Activated CD8-positive, alpha-beta memory T cell treated with anti-CD3 and anti-CD28 coated beads for 1 hour (primary cell): ENCODE measurements around the gene CLHC1.
"Not testable (repeated sequence)": the region's sequence is repeated elsewhere in the genome, so short reads cannot be mapped to it uniquely, and the experiment has no call there.

Source experiments
- DNase-seq, 2 donors: peaks; one replicate each; pipeline ENCODE4 v3.0.0-alpha.2; 2020; ENCODE audit warnings: low read depth in 1 of 2; ENCODE audit errors: extremely low read depth in 1 of 2

The CLHC1 gene

DNA sequence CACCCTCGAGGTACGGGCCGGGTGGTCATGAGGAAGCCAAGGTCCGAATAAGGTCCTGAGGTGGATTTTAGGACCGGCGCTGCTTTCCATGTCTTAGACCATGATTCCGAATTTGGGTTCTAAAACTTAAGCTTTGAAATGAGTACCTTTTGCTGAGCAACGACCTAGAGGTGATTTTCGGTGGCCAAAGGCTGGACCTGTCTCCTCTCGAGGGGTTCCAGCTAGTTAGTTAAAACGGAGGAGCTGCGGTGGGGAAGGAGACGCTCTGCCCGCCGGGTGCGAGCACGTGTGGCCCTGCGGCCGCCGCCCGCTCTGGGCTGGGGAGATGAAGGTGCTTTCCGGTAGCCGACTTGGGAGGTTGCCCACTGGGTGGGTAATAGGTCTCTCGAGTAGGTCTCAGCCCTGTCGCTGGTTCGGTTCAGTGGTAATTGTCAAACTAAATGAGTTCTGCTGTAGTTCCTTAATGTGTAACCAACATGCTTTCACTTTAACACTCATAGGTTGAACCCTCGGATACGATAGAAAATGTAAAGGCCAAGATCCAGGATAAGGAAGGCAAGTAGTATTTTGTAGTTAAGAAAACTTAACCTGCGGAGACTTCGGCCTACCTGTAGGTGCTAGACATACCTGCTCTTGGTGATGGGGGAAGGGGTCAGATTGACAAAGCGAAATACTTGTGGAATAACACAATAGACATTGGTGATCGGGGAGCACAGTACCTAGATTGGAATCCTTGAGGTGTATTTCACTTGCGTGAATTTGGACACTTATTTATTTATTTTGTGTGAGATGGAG is 967 bp upstream of the CLHC1 start:
- DNase-seq, result peak in 1 of 2 donors; percentile 26

DNA sequence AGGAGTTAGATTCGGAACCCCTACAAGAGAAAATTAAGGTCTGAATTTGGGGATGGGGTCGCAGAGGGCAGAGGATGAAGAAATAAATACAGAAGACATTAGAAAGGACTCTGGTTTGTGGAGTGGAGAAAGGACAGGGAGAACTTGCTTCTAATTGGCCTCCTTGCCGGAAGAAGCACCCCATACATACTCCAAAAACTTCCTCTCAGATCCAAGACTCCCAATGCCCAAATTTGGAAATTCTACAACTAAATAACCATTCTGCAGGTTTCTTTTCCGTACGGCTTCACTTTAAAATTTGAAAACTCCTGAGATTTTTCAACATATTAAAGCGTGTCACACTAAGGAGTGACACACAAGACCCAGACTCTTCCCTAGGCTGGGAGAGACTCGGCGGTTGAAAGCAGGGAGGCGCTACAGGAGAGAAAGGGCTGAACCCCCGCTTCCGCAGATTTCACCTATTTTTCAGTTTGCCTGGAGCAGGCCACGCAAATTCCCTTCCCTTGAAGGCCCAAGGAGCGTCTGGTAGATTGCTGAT is 478 bp downstream of the CLHC1 start:
- no peak for DNase-seq

DNA sequence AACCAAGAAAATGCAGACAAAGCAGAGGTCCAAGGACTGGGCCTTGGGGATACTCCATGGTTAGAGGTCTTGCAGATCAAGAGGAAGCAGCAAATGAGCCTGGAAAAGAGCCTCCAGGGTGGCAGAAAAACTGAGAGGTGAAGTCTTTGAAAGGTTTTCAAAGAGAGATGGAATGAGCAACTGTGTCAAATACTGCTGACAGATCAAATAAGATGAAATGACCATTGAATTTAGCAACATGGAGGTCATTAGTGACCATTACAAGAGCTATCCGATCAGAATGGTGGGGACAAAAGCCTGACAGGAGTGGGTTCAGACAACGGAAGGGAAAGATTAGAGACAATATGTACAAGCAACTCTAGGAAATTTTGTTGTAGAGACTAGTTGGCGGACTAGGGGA is 1.5 kb downstream of the CLHC1 start:
- no peak for DNase-seq

DNA sequence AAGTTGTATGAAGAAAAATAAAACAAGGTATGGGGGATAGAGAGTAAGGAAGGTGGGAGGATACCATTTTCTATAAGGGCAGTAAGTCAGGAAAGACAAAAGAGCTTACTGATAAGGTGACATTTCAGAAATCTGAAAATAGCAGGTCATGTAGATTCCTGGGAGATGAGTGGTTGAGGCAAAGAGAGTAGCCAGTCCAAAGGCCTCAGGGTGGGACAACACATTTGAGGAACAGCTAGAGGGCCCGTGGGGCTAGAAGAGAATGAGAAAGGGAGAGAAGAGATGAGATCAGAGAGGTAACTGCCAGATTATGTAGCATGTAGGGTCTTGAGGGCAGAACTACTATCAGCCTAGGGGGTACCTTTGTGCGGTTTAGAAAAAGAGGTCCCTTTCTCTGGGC is 2.9 kb downstream of the CLHC1 start:
- DNase-seq, result no peak

DNA sequence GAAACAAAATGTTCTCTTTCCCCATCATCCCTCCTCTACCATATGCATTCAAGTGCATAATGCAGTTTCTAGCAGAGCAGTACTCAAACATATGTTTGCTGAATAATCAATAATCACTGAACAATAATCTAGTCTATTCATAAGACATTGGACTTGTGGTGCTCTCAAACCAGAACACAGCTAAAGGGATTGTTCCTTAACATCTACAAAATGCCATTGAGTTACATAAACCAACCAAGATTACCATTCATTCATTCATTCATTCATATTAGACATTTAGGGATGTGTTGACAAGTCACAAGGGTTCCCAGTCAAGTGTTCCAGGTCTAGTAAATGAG is 3.9 kb downstream of the CLHC1 start:
- no peak for DNase-seq

DNA sequence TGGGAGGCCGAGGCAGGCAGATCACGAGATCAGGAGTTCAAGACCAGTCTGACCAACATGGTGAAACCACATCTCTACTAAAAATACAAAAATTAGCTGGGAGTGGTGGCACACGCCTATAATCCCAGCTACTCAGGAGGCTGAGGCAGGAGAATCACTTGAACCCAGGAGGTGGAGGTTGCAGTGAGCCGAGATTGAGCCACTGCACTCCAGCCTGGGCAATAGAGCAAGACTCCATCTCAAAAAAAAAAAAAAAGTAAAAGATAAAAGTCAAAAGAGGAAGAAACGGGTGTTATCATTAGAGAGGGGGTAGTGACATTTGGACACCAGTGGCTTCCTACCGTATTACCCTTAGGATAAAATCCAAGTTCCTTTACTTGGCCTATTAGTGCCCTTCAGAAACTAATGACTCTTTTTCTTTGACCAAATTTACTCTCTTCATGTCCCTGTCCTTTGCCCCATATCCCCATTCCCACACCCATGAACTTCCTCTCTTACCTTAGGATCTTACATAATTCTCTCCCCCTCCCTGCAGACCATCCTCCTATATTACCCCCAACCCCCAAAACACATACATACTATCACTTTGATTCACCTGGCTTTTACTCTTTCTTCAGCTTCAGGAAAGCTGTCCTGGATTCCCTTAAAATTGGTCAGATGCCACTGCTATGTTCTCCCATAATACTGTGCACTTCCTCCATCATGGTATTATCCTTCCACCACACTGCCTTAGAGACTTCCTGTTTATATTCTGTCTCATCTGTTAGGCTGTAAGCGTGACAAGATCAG is 4.5 kb downstream of the CLHC1 start:
- DNase-seq, result not testable (repeated sequence)

DNA sequence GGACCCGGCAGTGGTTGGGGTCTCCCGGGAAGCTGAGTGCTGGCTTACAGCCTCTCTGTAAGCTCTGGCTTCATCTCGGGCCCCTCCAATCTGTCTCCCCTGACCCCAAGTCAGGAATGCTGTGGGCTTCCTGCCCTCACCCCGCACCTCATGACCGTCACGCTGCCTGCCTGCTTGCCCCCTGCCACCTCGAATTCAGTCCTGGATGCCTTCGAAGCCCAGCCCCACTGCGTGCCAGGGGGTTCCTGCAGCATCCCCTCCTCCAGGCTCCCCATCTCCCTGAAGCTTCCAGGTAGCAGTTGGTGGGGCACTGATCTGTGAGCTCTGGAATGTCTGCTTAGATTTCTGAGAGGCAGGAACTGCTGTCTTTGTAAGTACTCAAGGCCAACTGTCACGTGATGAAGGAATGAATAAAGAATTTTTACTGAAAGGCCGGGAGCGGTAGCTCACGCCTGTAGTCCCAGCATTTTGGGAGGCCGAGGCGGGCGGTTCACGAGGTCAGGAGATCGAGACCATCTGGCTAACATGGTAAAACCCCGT is 6.5 kb downstream of the CLHC1 start:
- DNase-seq, result no peak

DNA sequence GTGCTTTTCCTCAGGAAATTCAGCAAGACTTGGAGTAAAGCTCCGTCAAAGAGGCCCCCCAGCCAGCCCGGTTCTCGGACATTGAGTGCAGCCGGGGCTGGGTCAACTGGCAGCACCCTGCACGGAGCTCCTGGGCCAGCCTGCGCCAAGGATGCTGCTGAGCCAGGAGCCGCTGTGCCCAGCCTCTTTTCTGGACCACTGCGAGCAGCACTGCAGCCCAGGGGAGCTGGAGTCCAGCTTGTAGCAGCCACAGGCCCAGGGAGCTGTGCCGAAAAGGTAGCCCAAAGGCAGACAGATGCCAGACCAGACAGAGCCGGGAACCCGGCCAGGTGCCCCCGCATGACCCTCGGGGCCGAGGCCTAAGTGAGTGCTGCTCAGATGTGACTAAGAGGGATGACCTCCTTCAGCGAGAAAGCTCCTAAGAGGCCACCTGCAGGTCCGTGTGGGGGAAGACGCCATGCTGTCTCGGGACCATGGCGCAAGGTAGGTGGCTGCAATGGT is 7.3 kb downstream of the CLHC1 start:
- DNase-seq, result no peak

DNA sequence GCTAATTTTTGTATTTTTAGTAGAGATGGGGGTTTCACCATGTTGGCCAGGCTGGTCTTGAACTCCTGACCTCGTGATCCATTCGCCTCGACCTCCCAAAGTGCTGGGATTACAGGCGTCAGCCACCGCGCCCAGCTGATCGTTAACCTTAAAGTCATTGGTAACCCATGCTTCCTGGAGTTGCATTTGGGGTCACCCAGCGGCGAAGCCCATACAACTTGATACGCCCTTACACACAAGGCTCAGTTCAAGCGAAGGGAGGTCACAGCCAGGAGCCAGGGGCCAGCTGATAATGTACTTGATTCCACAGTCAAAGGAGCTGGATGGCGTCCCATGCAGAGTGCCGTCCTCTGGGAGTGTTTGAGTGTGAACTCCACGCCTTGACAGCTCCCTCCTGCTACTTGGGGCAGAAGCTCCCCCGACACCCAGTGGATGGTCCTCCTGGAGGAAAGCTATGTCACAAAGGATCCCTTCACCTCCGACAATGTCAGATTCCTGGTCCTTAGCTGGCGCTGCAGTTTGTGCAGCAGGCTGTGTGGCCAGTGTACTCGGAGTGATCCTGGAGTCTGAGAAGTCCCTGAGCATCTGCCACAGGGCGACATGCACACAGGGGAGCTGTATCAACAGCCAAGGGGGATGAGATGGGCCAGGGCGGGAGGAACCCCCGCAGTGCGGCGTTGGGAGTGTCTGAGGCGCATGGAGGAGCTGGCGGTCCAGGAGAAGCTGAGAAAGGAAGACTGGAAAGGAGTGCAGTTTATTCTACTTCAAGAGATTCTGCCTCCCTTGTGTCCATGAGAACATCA is 7.9 kb downstream of the CLHC1 start:
- DNase-seq, result no peak

DNA sequence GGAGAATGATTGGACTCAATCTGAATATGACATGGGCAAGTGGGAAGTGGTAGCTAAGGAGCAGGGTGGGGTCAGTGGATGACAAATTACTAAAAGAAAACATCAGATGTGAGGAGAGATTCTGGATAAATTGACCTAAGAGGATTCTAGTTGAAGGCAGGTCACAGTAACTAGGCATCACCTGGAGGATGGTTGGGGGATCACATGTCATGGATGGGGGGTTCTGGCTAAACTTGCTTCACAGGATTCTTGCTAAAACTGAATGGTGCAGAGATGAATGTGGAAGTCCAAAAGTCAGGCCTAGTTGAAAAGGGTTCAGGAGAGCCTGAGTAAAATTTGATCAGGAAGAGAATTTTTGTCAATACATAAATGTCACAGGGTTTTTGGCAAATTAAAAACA is 18.3 kb downstream of the CLHC1 start:
- DNase-seq, result no peak

DNA sequence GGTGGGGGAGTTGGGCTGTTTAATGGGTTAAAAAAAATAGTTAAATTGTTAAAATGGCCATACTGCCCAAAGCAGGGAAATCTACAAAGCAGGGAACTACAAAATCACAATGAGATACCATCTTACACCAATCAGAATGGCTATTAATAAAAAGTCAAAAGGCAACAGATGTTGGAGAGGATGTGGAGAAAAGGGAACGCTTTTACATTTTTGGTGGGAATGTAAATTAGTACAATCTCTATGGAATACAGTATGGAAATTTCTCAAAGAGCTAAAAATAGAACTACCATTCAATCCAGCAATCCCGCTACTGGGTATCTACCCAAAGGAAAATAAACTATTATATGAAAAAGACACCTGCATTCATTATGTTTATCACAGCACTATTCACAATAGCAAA is 27.1 kb downstream of the CLHC1 start:
- no peak for DNase-seq

DNA sequence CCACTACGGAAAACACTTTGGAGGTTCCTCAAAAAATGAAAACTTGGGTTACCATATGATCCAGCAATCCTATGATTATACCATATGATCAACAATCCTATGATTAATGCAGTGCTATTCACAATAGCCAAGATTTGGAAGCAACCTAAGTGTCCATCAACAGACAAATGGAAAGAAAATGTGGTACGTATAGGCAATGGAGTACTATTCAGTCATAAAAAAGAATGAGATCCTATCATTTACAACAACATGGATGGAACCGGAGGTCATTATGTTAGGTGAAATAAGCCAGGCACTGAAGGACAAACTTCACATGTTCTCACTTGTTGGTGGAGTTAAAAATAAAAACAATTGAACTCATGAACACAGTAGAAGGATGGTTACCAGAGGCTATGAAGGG is 27.6 kb downstream of the CLHC1 start:
- DNase-seq, result no peak

DNA sequence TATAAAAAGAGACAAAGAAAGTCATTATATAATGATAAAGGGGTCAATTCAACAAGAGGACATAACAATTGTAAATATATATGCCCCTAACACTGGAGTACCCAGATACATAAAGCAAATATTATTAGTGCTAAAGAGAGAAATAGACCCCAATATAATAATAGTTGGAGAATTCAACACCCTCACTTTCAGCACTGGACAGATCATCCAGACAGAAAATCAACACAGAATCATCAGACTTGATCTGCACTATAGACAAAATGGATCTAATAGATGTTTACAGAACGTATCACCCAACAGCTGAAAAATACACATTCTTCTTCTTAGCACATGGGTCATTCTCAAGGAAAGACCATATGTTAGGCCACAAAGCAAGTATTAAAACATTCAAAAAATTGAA is 31.7 kb downstream of the CLHC1 start:
- DNase-seq, result no peak

DNA sequence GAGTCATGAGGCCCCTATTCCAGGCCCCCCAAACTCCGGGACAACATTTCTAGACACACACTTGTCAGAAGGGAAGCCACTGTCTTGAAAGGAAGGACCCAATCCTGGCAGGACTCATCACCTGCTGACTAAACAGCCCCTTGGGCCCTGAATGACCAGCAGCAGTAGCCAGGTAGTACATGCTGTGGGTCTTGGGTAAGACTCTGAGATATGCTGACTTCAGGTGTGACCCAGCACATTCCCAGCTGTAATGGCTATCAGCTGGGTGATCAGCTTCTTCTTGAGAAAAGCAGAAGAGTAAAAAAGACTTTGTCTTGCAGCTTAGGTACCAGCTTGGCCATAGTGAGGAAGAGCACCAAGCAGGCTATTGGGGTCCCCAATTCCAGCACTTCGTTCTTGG is 35.6 kb downstream of the CLHC1 start:
- no peak for DNase-seq

DNA sequence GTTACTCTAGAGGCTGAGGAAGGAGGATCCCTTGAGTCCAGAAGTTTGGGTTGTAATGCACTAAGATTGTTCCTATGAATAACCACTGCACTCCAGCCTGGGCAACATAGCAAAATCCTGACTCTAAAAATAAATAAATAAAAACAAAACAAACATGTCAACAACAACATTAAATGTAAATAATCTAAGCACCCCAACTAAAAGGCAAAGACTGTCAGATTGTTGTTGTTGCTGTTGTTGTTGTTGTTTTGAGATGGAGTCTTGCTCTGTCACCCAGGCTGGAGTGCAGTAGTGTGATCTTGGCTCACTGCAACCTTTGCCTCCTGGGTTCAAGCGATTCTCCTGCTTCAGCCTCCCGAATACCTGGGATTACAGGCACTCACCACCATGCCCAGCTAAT is 40.2 kb downstream of the CLHC1 start:
- DNase-seq, result not testable (repeated sequence)

DNA sequence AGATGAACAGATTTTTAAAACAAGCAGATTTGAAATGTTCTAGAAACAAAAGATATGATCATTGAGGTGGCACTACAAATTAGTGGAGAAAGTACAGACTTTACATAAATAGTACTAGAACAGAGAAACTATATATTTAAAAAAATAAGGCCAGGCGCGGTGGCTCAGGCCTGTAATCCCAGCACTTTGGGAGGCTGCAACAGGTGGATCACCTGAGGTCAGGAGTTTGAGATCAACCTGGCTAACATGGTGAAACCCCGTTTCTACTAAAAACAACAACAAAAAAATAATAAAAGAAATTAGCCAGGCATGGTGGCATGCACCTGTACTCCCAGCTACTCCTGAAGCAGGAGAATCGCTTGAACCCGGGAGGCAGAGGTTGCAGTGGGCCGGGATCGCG is 45.3 kb downstream of the CLHC1 start:
- not testable (repeated sequence) for DNase-seq

DNA sequence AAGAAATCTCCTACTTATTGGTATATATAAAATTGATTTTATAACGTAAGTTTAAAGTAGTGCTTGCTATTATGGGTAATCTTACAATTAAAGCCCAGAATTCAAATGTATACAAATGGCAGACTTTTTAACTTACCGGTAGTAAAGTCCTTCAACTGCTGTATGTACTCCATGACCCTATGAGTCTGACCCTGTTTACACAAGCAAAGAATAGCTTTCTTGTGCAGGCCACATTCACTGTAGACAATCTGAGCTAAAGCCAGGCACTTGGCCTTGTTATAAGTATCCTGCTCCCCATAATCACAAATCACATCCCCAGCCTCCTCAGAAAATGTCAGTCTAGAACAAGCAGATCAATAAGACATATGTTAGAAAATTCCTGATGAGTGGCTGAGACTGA is 51.7 kb downstream of the CLHC1 start:
- DNase-seq, result no peak

DNA sequence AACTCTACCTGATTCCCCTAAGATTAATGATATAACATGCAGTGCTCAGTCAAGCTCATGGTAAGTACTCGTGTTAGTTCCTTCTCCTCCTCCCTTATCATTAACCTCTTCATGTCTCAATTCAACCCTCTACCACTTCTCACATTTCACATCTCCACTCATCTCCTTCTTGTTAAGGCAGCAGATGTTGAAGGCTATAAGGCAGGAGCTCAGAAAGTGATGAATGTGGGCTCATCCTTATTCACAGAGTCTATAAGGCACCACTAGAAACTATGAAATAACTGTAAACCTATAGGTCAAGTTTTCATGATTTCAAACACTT is 56.0 kb downstream of the CLHC1 start:
- no peak for DNase-seq

DNA sequence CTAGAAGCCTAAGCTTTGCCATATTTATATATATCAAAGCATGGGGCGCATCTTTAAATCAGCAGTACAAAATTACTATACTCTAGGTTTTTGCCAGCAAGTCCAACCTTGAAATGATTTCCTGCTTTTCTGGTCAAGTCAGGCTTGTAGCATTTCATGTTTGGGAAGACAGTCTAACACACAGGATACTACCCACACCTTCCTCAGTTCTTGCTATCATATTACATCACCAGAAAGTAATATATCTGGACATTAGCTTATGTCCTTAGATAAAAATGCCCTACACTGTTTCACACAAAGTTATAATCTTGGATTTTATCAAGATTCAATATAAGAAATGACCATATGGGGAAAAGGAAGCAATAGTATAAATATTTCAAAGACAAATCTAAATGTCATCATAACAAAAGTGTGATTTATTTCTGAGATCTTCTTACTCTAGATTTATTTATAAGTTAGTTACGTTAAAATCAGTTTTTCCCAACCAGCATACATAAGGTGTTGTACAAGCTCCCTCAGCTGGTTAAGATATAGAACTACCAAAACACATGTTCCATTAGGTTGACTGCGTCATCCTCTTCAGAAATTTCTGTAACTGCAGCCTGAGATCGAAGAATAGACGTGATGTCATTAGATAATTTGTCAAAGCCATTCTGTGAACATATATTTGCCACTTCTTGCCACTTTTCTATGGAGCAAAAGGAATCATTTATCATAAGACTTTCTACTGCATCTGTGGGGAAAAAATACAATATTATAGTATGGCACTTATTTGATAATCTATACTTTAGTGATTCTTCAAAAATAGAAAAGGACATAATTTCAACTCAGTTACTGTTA is 56.6 kb downstream of the CLHC1 start:
- no peak for DNase-seq

DNA sequence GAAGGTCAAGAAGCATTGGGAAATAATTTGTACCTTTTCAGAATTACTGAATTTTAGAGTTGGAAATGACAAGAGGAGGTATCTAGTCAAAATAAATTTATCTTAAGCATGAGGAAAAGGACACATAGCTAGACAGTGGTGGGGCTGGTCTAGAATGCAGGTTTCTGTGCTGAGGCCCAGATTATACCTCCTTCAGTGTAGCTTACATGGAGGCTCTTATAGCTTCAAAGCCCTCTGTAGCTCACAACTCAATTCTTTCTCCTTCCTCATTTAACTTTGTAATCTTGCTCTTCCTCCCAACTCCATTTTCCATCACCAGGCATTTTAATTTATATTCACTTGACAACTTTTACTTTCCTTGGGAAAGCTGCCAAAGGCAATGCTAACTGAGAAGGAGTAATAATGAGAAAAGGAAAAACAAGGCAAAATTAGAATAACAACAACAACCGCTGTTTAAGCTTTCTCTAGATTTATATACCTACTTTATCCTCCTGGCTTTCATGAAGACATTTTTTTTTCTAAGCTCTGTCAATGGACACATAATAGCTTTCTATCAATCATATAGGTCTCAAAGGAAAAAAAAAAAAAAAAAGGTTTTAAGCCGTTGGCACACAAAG is 58.5 kb downstream of the CLHC1 start:
- DNase-seq, result no peak
